Left renal cortex interstitium (tissue), 4 donors: ENCODE results near the gene APOBR. TPM values are rescaled to one million over a fixed set of nuclear protein-coding genes. Genes with fewer than 3 reads are reported as not detected.

Experiments used
- DNase-seq, 4 donors: peaks; one replicate each; pipeline ENCODE4 v3.0.0-alpha.2; 2013; ENCODE audit warnings: low read depth in 4 of 4, low spot score in 2 of 4, missing footprints in 1 of 4
- polyA plus RNA-seq, 4 donors: library from polyadenylated mRNA; unstranded; fragments of 120-200 nt; gene quantifications; one replicate each; pipeline ENCODE4 v1.2.1, GENCODE V29; 2013; ENCODE audit not compliant: insufficient read length in 4 of 4

APOBR gene
- polyA plus RNA-seq, 4 donors: 0.45 to 1.1 (median 0.68) TPM

DNA sequence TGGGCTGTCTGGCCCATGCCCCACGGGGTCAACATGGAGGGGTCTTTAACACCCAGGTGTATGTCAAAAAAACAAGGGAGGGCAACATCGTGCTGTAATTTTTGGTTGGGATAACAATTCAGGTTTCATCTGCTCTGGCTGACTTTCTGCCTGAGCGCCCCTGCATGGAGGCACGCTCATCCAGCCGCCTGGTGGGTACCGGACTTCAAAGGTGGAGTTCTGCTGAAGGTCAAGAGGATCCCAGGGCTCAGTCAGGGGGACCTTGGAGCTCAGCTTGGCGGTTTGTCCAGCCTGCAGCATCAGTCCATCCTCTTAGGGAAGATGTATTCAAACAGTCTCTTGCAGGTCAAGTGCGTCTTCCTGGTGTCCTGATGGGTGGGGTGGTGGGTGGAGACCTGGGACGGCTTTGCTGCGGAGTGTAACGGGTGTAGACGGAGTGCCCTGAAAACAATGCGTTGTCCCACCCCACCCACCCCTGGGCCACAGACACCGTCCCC lies 53.9 kb downstream of the APOBR start:
- no peak for DNase-seq

Other genes with a start within 250 kb of the APOBR start
- 10 to 100 TPM; 13.4 to 27.3 (median 20.2) TPM for gene SBK1, start 202.1 kb upstream of the APOBR start, polyA plus RNA-seq
- 1 to 10 TPM in 3 of 4 donors, under 1 TPM in 1; 0.99 to 2.7 (median 1.6) TPM for gene NPIPB6, start 131.1 kb upstream of the APOBR start, polyA plus RNA-seq
- 100 to 1,000 TPM in 2 of 4 donors, 10 to 100 TPM in 2; 59.4 to 148 (median 111) TPM for gene EIF3CL, start 90.8 kb upstream of the APOBR start, polyA plus RNA-seq
- gene NPIPB7, start 22.3 kb upstream of the APOBR start, polyA plus RNA-seq: under 1 TPM in 2 of 4 donors, not detected in 2; 0.32 to 0.49 TPM
- gene CLN3, start 2.6 kb upstream of the APOBR start, polyA plus RNA-seq: 10 to 100 TPM; 29.4 to 41.3 (median 33.8) TPM
- gene IL27, start 12.2 kb downstream of the APOBR start, polyA plus RNA-seq: not detected
- 10 to 100 TPM in 3 of 4 donors, 1 to 10 TPM in 1; 7.9 to 15.9 (median 13.4) TPM for gene NUPR1, start 44.3 kb downstream of the APOBR start, polyA plus RNA-seq
- gene SGF29, start 59.3 kb downstream of the APOBR start, polyA plus RNA-seq: 10 to 100 TPM; 20.5 to 24.5 (median 22.0) TPM
- gene SULT1A2, start 102.4 kb downstream of the APOBR start, polyA plus RNA-seq: 1 to 10 TPM; 1.3 to 2.7 (median 1.8) TPM
- 10 to 100 TPM; 21.4 to 28.6 (median 26.4) TPM for gene SULT1A1, start 115.4 kb downstream of the APOBR start, polyA plus RNA-seq
- gene NPIPB8, start 143.4 kb downstream of the APOBR start, polyA plus RNA-seq: 1 to 10 TPM in 2 of 4 donors, under 1 TPM in 1, not detected in 1; 0.65 to 3.8 (median 1.1) TPM
- 100 to 1,000 TPM; 417 to 684 (median 546) TPM for gene EIF3C, start 216.8 kb downstream of the APOBR start, polyA plus RNA-seq